GM19372 (cell line): ENCODE data around the gene LAD1.

Source experiments
- ATAC-seq: cut with Tn5 transposase; IDR thresholded peaks from one replicate; pipeline ENCODE4 v1.9.1; 2021; ENCODE audit warnings: mild to moderate bottlenecking, low read depth, moderate library complexity; ENCODE audit not compliant: unreplicated experiment

Gene LAD1

GRCh38 chr1:201419746-201420607 is 20.9 kb upstream of the LAD1 start:
- no peak for ATAC-seq

GRCh38 chr1:201419256-201419655 is 20.1 kb upstream of the LAD1 start:
- no peak for ATAC-seq

- ATAC-seq, result no peak
These were observed 19.3 kb upstream of the LAD1 start for GRCh38 chr1:201418461-201418860.

GRCh38 chr1:201414051-201414738 is 15.1 kb upstream of the LAD1 start:
- ATAC-seq, result no peak

- no peak for ATAC-seq
These were observed 12.2 kb upstream of the LAD1 start for GRCh38 chr1:201411292-201411691.

GRCh38 chr1:201409440-201409839 is 10.3 kb upstream of the LAD1 start:
- ATAC-seq, result no peak

GRCh38 chr1:201408834-201409200 is 9.7 kb upstream of the LAD1 start:
- no peak for ATAC-seq

GRCh38 chr1:201408176-201408833 is 9.2 kb upstream of the LAD1 start:
- ATAC-seq, result peak; percentile 50

- ATAC-seq, result no peak
These were observed 7.8 kb upstream of the LAD1 start for GRCh38 chr1:201406831-201407406.

GRCh38 chr1:201405484-201405831 is 6.3 kb upstream of the LAD1 start:
- no peak for ATAC-seq

GRCh38 chr1:201404722-201405483 is 5.8 kb upstream of the LAD1 start:
- no peak for ATAC-seq

GRCh38 chr1:201404055-201404454 is 4.9 kb upstream of the LAD1 start:
- no peak for ATAC-seq

GRCh38 chr1:201403359-201403758 is 4.2 kb upstream of the LAD1 start:
- no peak for ATAC-seq

- ATAC-seq, result no peak
These were observed 2.6 kb upstream of the LAD1 start for GRCh38 chr1:201401700-201402099.

GRCh38 chr1:201400852-201401230 is 1.7 kb upstream of the LAD1 start:
- ATAC-seq, result no peak

- no peak for ATAC-seq
These were observed 1.2 kb upstream of the LAD1 start for GRCh38 chr1:201400212-201400851.

- no peak for ATAC-seq
These were observed 415 bp upstream of the LAD1 start for GRCh38 chr1:201399352-201400126.

- no peak for ATAC-seq
These were observed 1.4 kb downstream of the LAD1 start for GRCh38 chr1:201397675-201398074.

GRCh38 chr1:201396861-201397464 is 2.2 kb downstream of the LAD1 start:
- ATAC-seq, result no peak
